KMS-11 (cell line): ENCODE results near the gene DAB1.

Experiments
- H2AFZ ChIP-seq: fragments of 200-600 bp; sonication (generic); 2 replicates; pipeline ENCODE4 v1.6.1; 2016; ENCODE audit warnings: antibody characterized with exemption, mixed run types, low read depth
- H3K27ac ChIP-seq: fragments of 200-600 bp; sonication (generic); 2 replicates; pipeline ENCODE4 v1.6.1; 2016; ENCODE audit warnings: mild to moderate bottlenecking, mixed run types
- H3K27me3 ChIP-seq: fragments of 200-600 bp; sonication (generic); 2 replicates; pipeline ENCODE4 v1.6.1; 2017; ENCODE audit warnings: mild to moderate bottlenecking, low read depth, mixed run types, moderate library complexity; ENCODE audit not compliant: insufficient read depth
- H3K36me3 ChIP-seq: fragments of 200-600 bp; sonication (generic); 2 replicates; pipeline ENCODE4 v1.6.1; 2017; ENCODE audit warnings: mild to moderate bottlenecking, mixed run types; ENCODE audit not compliant: insufficient read depth
- H3K4me1 ChIP-seq: fragments of 200-600 bp; sonication (generic); 2 replicates; pipeline ENCODE4 v1.6.1; 2016; ENCODE audit warnings: mild to moderate bottlenecking, low read depth, mixed run types; ENCODE audit not compliant: poor library complexity, severe bottlenecking
- H3K4me2 ChIP-seq: fragments of 200-600 bp; sonication (generic); 2 replicates; pipeline ENCODE4 v1.7.0; 2016; ENCODE audit warnings: mild to moderate bottlenecking, mixed run types
- H3K4me3 ChIP-seq: fragments of 200-600 bp; sonication (generic); IDR thresholded peaks from 2 replicates; pipeline ENCODE4 v1.6.1; 2017; ENCODE audit warnings: low read depth, low read length, mixed read lengths; ENCODE audit not compliant: insufficient read depth
- H3K79me2 ChIP-seq: fragments of 200-600 bp; sonication (generic); 2 replicates; pipeline ENCODE4 v1.6.1; 2016; ENCODE audit warnings: low read depth, mixed run types; ENCODE audit not compliant: insufficient read depth
- H3K9ac ChIP-seq: fragments of 200-600 bp; sonication (generic); 2 replicates; pipeline ENCODE4 v1.6.1; 2016; ENCODE audit warnings: mild to moderate bottlenecking, mixed run types
- H4K20me1 ChIP-seq: fragments of 200-600 bp; sonication (generic); 2 replicates; pipeline ENCODE4 v1.6.1; 2016; ENCODE audit warnings: mild to moderate bottlenecking, mixed run types; ENCODE audit not compliant: insufficient read depth
- TF ChIP-seq, protein P1 (sequence below): fragments of 200-600 bp; sonication (generic); conservative IDR thresholded peaks from 2 replicates; pipeline ENCODE4 v1.6.1; 2017; ENCODE audit warnings: low read depth, mild to moderate bottlenecking, antibody characterized with exemption, low read length, moderate library complexity, mixed read lengths

The DAB1 gene

GRCh38 chr1:57134803-57135202 lies 289.1 kb downstream of the DAB1 start:
- H3K4me1 ChIP-seq: no peaks in the 10 kb centered on the region
- H3K27me3 ChIP-seq: no peaks in the 10 kb centered on the region
- H2AFZ ChIP-seq: no peak overlapping the region
- H3K4me2 ChIP-seq: no peak overlapping the region
- no peaks in the 10 kb centered on the region for H4K20me1 ChIP-seq
- H3K9ac ChIP-seq: no peak overlapping the region
- no peaks in the 10 kb centered on the region for H3K36me3 ChIP-seq
- TF ChIP-seq, protein P1, sequence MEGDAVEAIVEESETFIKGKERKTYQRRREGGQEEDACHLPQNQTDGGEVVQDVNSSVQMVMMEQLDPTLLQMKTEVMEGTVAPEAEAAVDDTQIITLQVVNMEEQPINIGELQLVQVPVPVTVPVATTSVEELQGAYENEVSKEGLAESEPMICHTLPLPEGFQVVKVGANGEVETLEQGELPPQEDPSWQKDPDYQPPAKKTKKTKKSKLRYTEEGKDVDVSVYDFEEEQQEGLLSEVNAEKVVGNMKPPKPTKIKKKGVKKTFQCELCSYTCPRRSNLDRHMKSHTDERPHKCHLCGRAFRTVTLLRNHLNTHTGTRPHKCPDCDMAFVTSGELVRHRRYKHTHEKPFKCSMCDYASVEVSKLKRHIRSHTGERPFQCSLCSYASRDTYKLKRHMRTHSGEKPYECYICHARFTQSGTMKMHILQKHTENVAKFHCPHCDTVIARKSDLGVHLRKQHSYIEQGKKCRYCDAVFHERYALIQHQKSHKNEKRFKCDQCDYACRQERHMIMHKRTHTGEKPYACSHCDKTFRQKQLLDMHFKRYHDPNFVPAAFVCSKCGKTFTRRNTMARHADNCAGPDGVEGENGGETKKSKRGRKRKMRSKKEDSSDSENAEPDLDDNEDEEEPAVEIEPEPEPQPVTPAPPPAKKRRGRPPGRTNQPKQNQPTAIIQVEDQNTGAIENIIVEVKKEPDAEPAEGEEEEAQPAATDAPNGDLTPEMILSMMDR: no peak
- H3K4me3 ChIP-seq: no peak overlapping the region
- no peak overlapping the region for H3K27ac ChIP-seq
- no peaks in the 10 kb centered on the region for H3K79me2 ChIP-seq

GRCh38 chr1:57133686-57134085 lies 290.2 kb downstream of the DAB1 start:
- Histone ChIP-seq H3K27me3 (no peaks in the 10 kb centered on the region), H3K4me1 (no peaks in the 10 kb centered on the region), H3K79me2 (no peaks in the 10 kb centered on the region), H3K9ac (no peak overlapping the region), H2AFZ (no peak overlapping the region), H3K4me2 (no peak overlapping the region), H3K36me3 (no peaks in the 10 kb centered on the region), H3K27ac (no peak overlapping the region), H4K20me1 (no peaks in the 10 kb centered on the region), H3K4me3 (no peak overlapping the region)
- TF ChIP-seq, protein P1: no peak

DNA sequence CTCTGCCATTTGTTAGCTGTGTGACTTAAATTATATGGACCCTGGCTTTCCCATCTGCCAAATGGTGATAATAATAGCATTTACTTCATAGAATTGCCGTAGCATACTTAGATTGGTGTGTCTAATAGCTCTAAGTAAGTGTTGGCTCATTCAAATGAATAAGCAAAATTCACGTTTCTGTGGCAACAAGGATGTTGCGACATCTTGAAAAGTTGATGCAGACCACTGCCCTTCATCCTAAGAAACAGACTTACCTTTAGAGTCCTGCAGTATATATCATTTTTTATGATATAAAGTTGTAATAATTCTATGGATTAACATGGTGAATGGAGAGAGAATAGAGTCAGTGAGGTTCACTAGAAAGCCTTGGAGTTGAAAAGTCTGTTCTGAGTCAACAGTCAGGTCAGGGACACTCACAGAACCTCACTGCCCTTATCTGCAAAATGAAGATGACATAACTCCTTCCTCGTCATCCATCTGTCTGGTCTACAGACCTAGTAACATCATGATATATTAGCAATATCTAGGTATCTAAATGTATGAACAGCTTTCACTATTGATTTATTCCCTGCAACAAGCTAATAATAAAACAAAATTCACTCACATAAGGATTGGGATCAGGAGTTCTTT lies 290.8 kb downstream of the DAB1 start:
- H3K4me3 ChIP-seq: no peak overlapping the region
- H2AFZ ChIP-seq: no peak overlapping the region
- no peaks in the 10 kb centered on the region for H4K20me1 ChIP-seq
- no peak overlapping the region for H3K27ac ChIP-seq
- H3K9ac ChIP-seq: no peak overlapping the region
- TF ChIP-seq, protein P1: no peak
- H3K4me1 ChIP-seq: no peaks in the 10 kb centered on the region
- no peak overlapping the region for H3K4me2 ChIP-seq
- H3K27me3 ChIP-seq: no peaks in the 10 kb centered on the region
- H3K36me3 ChIP-seq: no peaks in the 10 kb centered on the region
- H3K79me2 ChIP-seq: no peaks in the 10 kb centered on the region

- Histone ChIP-seq H3K36me3 (no peaks in the 10 kb centered on the region), H3K79me2 (no peaks in the 10 kb centered on the region), H3K27me3 (no peaks in the 10 kb centered on the region), H3K9ac (no peak overlapping the region), H3K4me1 (no peaks in the 10 kb centered on the region), H3K27ac (no peak overlapping the region), H4K20me1 (no peaks in the 10 kb centered on the region), H3K4me3 (no peak overlapping the region), H3K4me2 (no peak overlapping the region), H2AFZ (no peak overlapping the region)
- TF ChIP-seq, protein P1: no peak
These were observed 292.0 kb downstream of the DAB1 start for GRCh38 chr1:57131701-57132394.
